ENCODE measurements around the gene ZNF423.

- TF ChIP-seq CTCF (IDR thresholded peaks at IDR 0.05) (no peak), POLR2A (IDR thresholded peaks at IDR 0.05) (no peak)
These were observed 19.2 kb downstream of the ZNF423 start for GRCh38 chr16:49836668-49837067.
